GM12891 (cell line): ENCODE data around the gene PAX8.
"Not testable (repeated sequence)": the region's sequence is repeated elsewhere in the genome, so short reads cannot be mapped to it uniquely, and the experiment has no call there.

Source experiments
- DNase-seq: peaks from one replicate; pipeline ENCODE4 v3.0.0; 2011; ENCODE audit warnings: low spot score; ENCODE audit not compliant: insufficient read length
- FAIRE-seq: peaks from 2 replicates; lab custom pipeline; 2011; peaks lifted over from hg19 to GRCh38; lab: Jason Lieb, UNC
- PAX5 ChIP-seq: IDR thresholded peaks from 2 replicates; pipeline ENCODE4 v1.6.1; 2011; ENCODE audit warnings: low read length, moderate library complexity, mild to moderate bottlenecking; ENCODE audit not compliant: insufficient read depth, severe bottlenecking
- POLR2A ChIP-seq: IDR thresholded peaks from 2 replicates; pipeline ENCODE4 v1.6.1; 2011; ENCODE audit warnings: low read depth, low read length, control low read depth
- POLR2AphosphoS5 ChIP-seq: IDR thresholded peaks from 2 replicates; pipeline ENCODE4 v1.6.1; 2011; ENCODE audit warnings: low read depth, low read length, control low read depth
- POU2F2 ChIP-seq: IDR thresholded peaks from 2 replicates; pipeline ENCODE4 v1.6.1; 2011; ENCODE audit warnings: low read depth, mild to moderate bottlenecking, control low read depth, low read length, moderate library complexity
- SPI1 ChIP-seq: IDR thresholded peaks from 2 replicates; pipeline ENCODE4 v1.6.1; 2011; ENCODE audit warnings: low read depth, low read length, control low read depth
- TAF1 ChIP-seq: IDR thresholded peaks from 2 replicates; pipeline ENCODE4 v1.6.1; 2011; ENCODE audit warnings: low read depth, low read length, control low read depth

The PAX8 gene

DNA sequence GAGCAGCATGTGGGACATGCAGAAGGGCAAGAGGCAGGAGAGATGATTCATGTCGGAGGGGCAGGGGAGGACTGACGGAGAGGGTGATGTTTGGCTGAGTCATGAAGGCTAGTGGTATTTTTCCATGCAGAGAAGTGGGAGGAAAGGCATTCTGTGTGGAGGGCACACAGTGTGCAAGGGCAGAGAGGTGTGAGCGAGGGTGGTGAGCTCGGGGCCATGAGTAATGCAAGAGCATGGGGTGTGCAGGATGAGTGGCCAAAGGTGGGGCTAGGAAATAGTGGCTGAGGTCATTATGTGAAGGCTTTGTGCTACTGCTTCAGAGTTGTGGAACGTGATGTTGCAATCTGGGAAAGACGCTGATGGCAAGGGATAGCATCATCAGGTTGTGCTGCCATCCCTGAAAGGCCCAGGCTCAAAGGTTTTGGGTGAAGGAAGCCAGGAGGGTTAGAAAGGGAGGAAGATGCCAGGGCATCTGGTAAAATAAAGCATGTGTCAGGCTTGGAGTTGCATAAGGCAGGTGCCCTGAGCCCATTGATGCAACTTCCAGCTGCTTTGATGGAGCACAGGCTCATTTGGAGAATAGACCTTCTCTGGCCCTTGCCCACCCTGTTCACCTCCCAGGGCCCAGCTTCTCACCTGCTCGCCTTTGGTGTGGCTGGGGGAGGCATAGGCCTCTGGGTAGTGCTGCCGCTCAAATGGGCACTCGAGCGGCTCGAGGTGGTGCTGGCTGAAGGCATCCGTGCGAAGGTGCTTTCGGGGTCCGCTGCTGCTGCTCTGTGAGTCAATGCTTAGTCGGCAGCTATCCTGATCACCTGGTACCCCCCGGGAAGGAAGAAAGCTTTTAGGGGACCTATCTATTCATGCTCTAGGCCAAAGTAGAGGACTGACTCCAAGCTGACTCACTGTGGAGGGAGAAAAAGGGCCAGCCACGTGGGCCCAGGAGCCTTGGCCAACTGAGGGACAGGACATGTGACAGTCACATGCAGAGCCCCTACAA, 37.5 kb downstream of the PAX8 start:
- DNase-seq (no peak), FAIRE-seq (no peak)
- TF ChIP-seq PAX5 (no peak), SPI1 (no peak), POLR2A (no peak), POU2F2 (no peak), TAF1 (no peak), POLR2AphosphoS5 (no peak)

DNA sequence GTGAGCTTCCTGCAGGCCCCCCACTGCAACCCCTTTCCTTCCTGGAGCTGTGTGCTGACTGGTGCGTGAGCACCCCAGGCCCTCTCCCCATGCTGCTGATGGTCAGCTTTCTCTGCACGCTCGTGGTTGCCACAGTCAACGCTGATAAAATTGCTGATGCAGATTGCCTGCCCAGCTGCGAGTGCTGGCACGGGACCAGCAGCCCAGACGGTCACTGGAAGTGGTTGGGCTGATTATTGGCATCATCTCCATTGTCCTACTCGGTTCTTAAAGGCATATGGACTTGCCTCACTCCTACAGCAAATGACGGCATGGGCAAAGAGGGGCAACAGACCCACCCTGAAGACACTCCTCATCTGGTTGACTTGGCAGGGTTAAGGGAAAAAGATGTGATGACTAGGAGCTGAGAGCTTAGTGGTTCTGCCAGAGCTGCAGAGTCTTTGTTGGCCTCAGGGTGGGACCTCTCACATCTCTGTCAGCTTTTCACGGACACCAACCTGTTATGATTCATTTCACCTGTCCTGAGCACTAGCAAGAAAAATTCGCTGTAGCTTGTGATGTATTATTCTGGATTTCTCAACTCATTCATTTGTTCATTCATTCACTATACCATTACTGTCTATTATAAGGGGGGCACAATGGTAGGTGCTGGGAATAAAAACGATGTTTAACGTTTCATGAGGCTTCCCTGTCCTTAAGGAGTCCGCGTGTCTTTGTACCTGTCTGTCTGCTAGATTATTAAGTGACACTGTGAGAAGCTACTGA, 38.4 kb downstream of the PAX8 start:
- no peak for DNase-seq
- TF ChIP-seq POLR2AphosphoS5, result no peak
- no peak for TF ChIP-seq POU2F2
- no peak for TF ChIP-seq TAF1
- no peak for TF ChIP-seq SPI1
- TF ChIP-seq POLR2A, result no peak
- TF ChIP-seq PAX5, result no peak
- no peak for FAIRE-seq

- FAIRE-seq, result no peak
- no peak for TF ChIP-seq PAX5
- TF ChIP-seq POLR2A, result no peak
- no peak for TF ChIP-seq POLR2AphosphoS5
- TF ChIP-seq TAF1, result no peak
- TF ChIP-seq POU2F2, result no peak
- no peak for TF ChIP-seq SPI1
- DNase-seq, result no peak
Observed at GRCh38 chr2:113238871-113239839, 39.6 kb downstream of the PAX8 start.

DNA sequence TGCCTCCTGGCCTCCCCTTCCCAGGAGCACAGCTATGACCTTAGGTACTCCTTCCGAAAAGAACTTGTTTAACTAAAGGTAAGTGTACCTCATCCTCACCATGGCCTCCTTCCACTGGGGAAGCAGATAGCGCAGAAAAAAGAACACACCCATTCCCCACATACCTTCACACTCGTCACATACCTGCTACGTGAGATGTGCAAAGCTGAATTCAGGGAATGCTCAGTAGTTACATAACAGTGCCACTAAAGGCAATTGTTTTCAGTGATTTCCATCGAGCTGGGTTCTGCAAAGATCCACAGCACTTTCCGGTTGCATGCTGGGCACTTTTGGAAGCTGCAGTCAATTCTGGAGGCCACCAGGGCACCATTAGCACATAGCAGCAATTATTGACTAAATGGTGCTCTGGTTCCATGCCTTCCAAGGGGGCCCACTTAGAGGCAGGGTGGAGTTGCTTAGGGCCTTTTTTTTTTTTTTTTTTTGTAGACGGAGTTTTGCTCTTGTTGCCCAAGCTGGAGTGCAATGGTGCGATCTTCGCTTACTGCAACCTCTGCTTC, 41.0 kb downstream of the PAX8 start:
- TF ChIP-seq POLR2AphosphoS5 (no peak), TAF1 (no peak), POLR2A (no peak), SPI1 (no peak), PAX5 (no peak), POU2F2 (no peak)
- DNase-seq (no peak), FAIRE-seq (no peak)

- FAIRE-seq, result no peak
- TF ChIP-seq POU2F2, result no peak
- no peak for TF ChIP-seq POLR2A
- TF ChIP-seq SPI1, result no peak
- no peak for TF ChIP-seq PAX5
- TF ChIP-seq POLR2AphosphoS5, result no peak
- no peak for TF ChIP-seq TAF1
- DNase-seq, result no peak
Observed at GRCh38 chr2:113236367-113237159, 42.2 kb downstream of the PAX8 start.

GRCh38 chr2:113235347-113236226, 43.1 kb downstream of the PAX8 start:
- not testable (repeated sequence) for FAIRE-seq, DNase-seq

DNA sequence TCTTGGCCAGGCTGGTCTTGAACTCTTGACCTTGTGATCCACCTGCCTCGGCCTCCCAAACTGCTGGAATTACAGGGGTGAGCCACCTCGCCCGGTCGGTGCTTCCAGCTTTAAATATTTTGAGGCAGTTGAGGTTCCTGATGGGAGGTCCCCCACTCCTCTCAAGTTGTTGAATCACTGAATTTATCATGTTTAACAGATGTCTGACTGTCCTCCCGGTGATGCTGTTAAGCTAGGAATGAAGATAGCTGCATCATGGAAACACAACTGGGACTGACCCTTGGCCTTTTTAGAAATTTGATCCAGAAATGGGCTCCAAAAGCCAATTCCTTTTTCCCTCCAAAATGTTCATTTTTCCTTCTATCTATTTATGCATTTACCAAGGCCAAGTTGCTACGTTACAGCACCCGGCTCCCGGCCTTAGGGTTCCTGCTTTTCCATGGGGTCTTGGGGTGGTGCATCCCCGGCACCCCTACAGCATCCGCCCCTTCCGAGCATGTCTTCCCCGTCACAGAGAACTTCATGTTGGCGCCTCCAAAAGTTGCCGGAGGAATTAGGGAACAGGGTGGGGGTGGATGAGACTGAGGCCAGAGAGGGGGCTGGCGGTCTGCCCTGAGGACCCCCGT, 43.9 kb downstream of the PAX8 start:
- DNase-seq (no peak), FAIRE-seq (no peak)
- no peak for TF ChIP-seq POU2F2
- no peak for TF ChIP-seq SPI1
- no peak for TF ChIP-seq TAF1
- no peak for TF ChIP-seq POLR2AphosphoS5
- TF ChIP-seq POLR2A, result no peak
- TF ChIP-seq PAX5, result no peak
